ENCODE data around the gene GLRA1. TPM values are rescaled to one million over a fixed set of nuclear protein-coding genes. Genes with fewer than 3 reads are reported as not detected.

GLRA1 gene
- total RNA-seq (2014; rRNA removed; shearing (Covaris generic)), result not detected in 2 replicates
- not detected in 2 replicates for polyA plus RNA-seq (2015; cell fraction: cytosol; rRNA removed)
- not detected in 2 replicates for polyA plus RNA-seq (2015; cell fraction: nucleus; rRNA removed)

- peak; percentile 29 for DNase-seq (ENCODE audit: low read depth)
Observed at GRCh38 chr5:151924564-151925301, at the start of gene GLRA1. TSS of gene GLRA1 (minus strand) at chr5:151924851. CDS start at chr5:151924549, 302 bp downstream.

GRCh38 chr5:151970885-151971284 lies 46.2 kb upstream of the GLRA1 start:
- DNase-seq (ENCODE audit: low read depth), result peak; percentile 15

GRCh38 chr5:151967865-151968264 lies 43.2 kb upstream of the GLRA1 start:
- DNase-seq (ENCODE audit: low read depth), result no peak

GRCh38 chr5:151966046-151966445 lies 41.4 kb upstream of the GLRA1 start:
- no peak for DNase-seq (ENCODE audit: low read depth)

- no peak for DNase-seq (ENCODE audit: low read depth)
Observed at GRCh38 chr5:151964471-151964870, 39.8 kb upstream of the GLRA1 start.

- peak; percentile 19 for DNase-seq (ENCODE audit: low read depth)
Observed at GRCh38 chr5:151961557-151961956, 36.9 kb upstream of the GLRA1 start.

- DNase-seq (ENCODE audit: low read depth), result no peak
Observed at GRCh38 chr5:151958111-151958510, 33.5 kb upstream of the GLRA1 start.

GRCh38 chr5:151956725-151957124 lies 32.1 kb upstream of the GLRA1 start:
- DNase-seq (ENCODE audit: low read depth), result no peak

- DNase-seq (ENCODE audit: low read depth), result no peak
Observed at GRCh38 chr5:151954255-151954654, 29.6 kb upstream of the GLRA1 start.

GRCh38 chr5:151953833-151954232 lies 29.2 kb upstream of the GLRA1 start:
- DNase-seq (ENCODE audit: low read depth), result no peak

- no peak for DNase-seq (ENCODE audit: low read depth)
Observed at GRCh38 chr5:151952238-151952637, 27.6 kb upstream of the GLRA1 start.

- peak; percentile 36 for DNase-seq (ENCODE audit: low read depth)
Observed at GRCh38 chr5:151950706-151951105, 26.1 kb upstream of the GLRA1 start.

- no peak for DNase-seq (ENCODE audit: low read depth)
Observed at GRCh38 chr5:151949701-151950308, 25.2 kb upstream of the GLRA1 start.

- DNase-seq (ENCODE audit: low read depth), result no peak
Observed at GRCh38 chr5:151949113-151949512, 24.5 kb upstream of the GLRA1 start.

- peak; percentile 50 for DNase-seq (ENCODE audit: low read depth)
Observed at GRCh38 chr5:151947931-151948608, 23.4 kb upstream of the GLRA1 start.

GRCh38 chr5:151937851-151938250 lies 13.2 kb upstream of the GLRA1 start:
- DNase-seq (ENCODE audit: low read depth), result no peak

GRCh38 chr5:151935135-151935695 lies 10.6 kb upstream of the GLRA1 start:
- DNase-seq (ENCODE audit: low read depth), result no peak

GRCh38 chr5:151931260-151931659 lies 6.6 kb upstream of the GLRA1 start:
- no peak for DNase-seq (ENCODE audit: low read depth)

- DNase-seq (ENCODE audit: low read depth), result no peak
Observed at GRCh38 chr5:151926188-151926587, 1.5 kb upstream of the GLRA1 start.

GRCh38 chr5:151925340-151925739 lies 689 bp upstream of the GLRA1 start:
- no peak for DNase-seq (ENCODE audit: low read depth)

GRCh38 chr5:151923866-151924476 lies 680 bp downstream of the GLRA1 start:
- no peak for DNase-seq (ENCODE audit: low read depth)
